ENCODE results near the gene CHMP5.
A peak's percentile ranks its signal among the peaks of the same experiment; 100 is the strongest.
"Not testable (repeated sequence)": the region's sequence is repeated elsewhere in the genome, so short reads cannot be mapped to it uniquely, and the experiment has no call there.

CHMP5 gene

GRCh38 chr9:33317136-33317535 is 52.3 kb downstream of the CHMP5 start:
- not testable (repeated sequence) for H2AFZ ChIP-seq (ENCODE audit: low read length, unreplicated experiment); H3K4me3 ChIP-seq (ENCODE audit: low read depth, low read length); H3K79me2 ChIP-seq (ENCODE audit: control insufficient read depth, insufficient read depth, low read length, unreplicated experiment); H3K27ac ChIP-seq (ENCODE audit: low read depth, low read length); H3K27me3 ChIP-seq (ENCODE audit: insufficient read depth, low read length)
- H3K4me1 ChIP-seq (ENCODE audit: control insufficient read depth, insufficient read depth, low read length, unreplicated experiment) = peaks cover 33% of the 10 kb centered on the region
- H3K36me3 ChIP-seq (ENCODE audit: insufficient read depth, low read length) = peaks cover 29% of the 10 kb centered on the region

GRCh38 chr9:33318225-33318624 is 53.4 kb downstream of the CHMP5 start:
- H3K27ac ChIP-seq (ENCODE audit: low read depth, low read length) = peak overlapping the region; percentile 99
- H3K4me3 ChIP-seq (ENCODE audit: low read depth, low read length) = no peak overlapping the region
- peaks cover 31% of the 10 kb centered on the region for H3K36me3 ChIP-seq (ENCODE audit: insufficient read depth, low read length)

GRCh38 chr9:33318781-33319180 is 53.9 kb downstream of the CHMP5 start:
- Histone ChIP-seq H3K4me1 (ENCODE audit: control insufficient read depth, insufficient read depth, low read length, unreplicated experiment) (peaks cover 38% of the 10 kb centered on the region), H3K79me2 (ENCODE audit: control insufficient read depth, insufficient read depth, low read length, unreplicated experiment) (no peaks in the 10 kb centered on the region), H3K27ac (ENCODE audit: low read depth, low read length) (peak overlapping the region; percentile 99), H3K4me3 (ENCODE audit: low read depth, low read length) (no peak overlapping the region), H3K36me3 (ENCODE audit: insufficient read depth, low read length) (peaks cover 26% of the 10 kb centered on the region), H3K27me3 (ENCODE audit: insufficient read depth, low read length) (no peaks in the 10 kb centered on the region), H2AFZ (ENCODE audit: low read length, unreplicated experiment) (no peak overlapping the region)

More at GRCh38 chr9:33318225-33318624, 53.4 kb downstream of the CHMP5 start:
- no peak overlapping the region for H2AFZ ChIP-seq (ENCODE audit: low read length, unreplicated experiment)
- H3K4me1 ChIP-seq (ENCODE audit: control insufficient read depth, insufficient read depth, low read length, unreplicated experiment) = peaks cover 38% of the 10 kb centered on the region
- no peaks in the 10 kb centered on the region for H3K79me2 ChIP-seq (ENCODE audit: control insufficient read depth, insufficient read depth, low read length, unreplicated experiment)
- no peaks in the 10 kb centered on the region for H3K27me3 ChIP-seq (ENCODE audit: insufficient read depth, low read length)

GRCh38 chr9:33320230-33320567 is 55.4 kb downstream of the CHMP5 start:
- no peaks in the 10 kb centered on the region for H3K27me3 ChIP-seq (ENCODE audit: insufficient read depth, low read length)
- H3K36me3 ChIP-seq (ENCODE audit: insufficient read depth, low read length) = peaks cover 26% of the 10 kb centered on the region
- no peak overlapping the region for H2AFZ ChIP-seq (ENCODE audit: low read length, unreplicated experiment)
- peak overlapping the region; percentile 99 for H3K27ac ChIP-seq (ENCODE audit: low read depth, low read length)
- H3K4me1 ChIP-seq (ENCODE audit: control insufficient read depth, insufficient read depth, low read length, unreplicated experiment) = peaks cover 38% of the 10 kb centered on the region
- no peaks in the 10 kb centered on the region for H3K79me2 ChIP-seq (ENCODE audit: control insufficient read depth, insufficient read depth, low read length, unreplicated experiment)
- H3K4me3 ChIP-seq (ENCODE audit: low read depth, low read length) = 0 out of 2 replicates have a peak overlapping the region, but pooled peaks have one; percentile 19

GRCh38 chr9:33320568-33321261 is 55.9 kb downstream of the CHMP5 start:
- peaks cover 38% of the 10 kb centered on the region for H3K4me1 ChIP-seq (ENCODE audit: control insufficient read depth, insufficient read depth, low read length, unreplicated experiment)
- peak overlapping the region; percentile 47 for H3K4me3 ChIP-seq (ENCODE audit: low read depth, low read length)
- H3K79me2 ChIP-seq (ENCODE audit: control insufficient read depth, insufficient read depth, low read length, unreplicated experiment) = no peaks in the 10 kb centered on the region
- no peaks in the 10 kb centered on the region for H3K27me3 ChIP-seq (ENCODE audit: insufficient read depth, low read length)
- peaks cover 26% of the 10 kb centered on the region for H3K36me3 ChIP-seq (ENCODE audit: insufficient read depth, low read length)
- peak overlapping the region; percentile 99 for H3K27ac ChIP-seq (ENCODE audit: low read depth, low read length)
- no peak overlapping the region for H2AFZ ChIP-seq (ENCODE audit: low read length, unreplicated experiment)

- peaks cover 25% of the 10 kb centered on the region for H3K36me3 ChIP-seq (ENCODE audit: insufficient read depth, low read length)
Observed at GRCh38 chr9:33329117-33329563, 64.3 kb downstream of the CHMP5 start.

GRCh38 chr9:33329979-33330378 is 65.1 kb downstream of the CHMP5 start:
- peaks cover 30% of the 10 kb centered on the region for H3K36me3 ChIP-seq (ENCODE audit: insufficient read depth, low read length)
- peaks cover 2% of the 10 kb centered on the region for H3K79me2 ChIP-seq (ENCODE audit: control insufficient read depth, insufficient read depth, low read length, unreplicated experiment)
- H3K27ac ChIP-seq (ENCODE audit: low read depth, low read length) = peak overlapping the region; percentile 94
- H2AFZ ChIP-seq (ENCODE audit: low read length, unreplicated experiment) = no peak overlapping the region
- H3K4me1 ChIP-seq (ENCODE audit: control insufficient read depth, insufficient read depth, low read length, unreplicated experiment) = peaks cover 57% of the 10 kb centered on the region
- H3K27me3 ChIP-seq (ENCODE audit: insufficient read depth, low read length) = no peaks in the 10 kb centered on the region
- 0 out of 2 replicates have a peak overlapping the region, but pooled peaks have one; percentile 24 for H3K4me3 ChIP-seq (ENCODE audit: low read depth, low read length)

More at GRCh38 chr9:33329117-33329563, 64.3 kb downstream of the CHMP5 start:
- peaks cover 2% of the 10 kb centered on the region for H3K79me2 ChIP-seq (ENCODE audit: control insufficient read depth, insufficient read depth, low read length, unreplicated experiment)
- H3K27ac ChIP-seq (ENCODE audit: low read depth, low read length) = peak overlapping the region; percentile 94
- H3K27me3 ChIP-seq (ENCODE audit: insufficient read depth, low read length) = no peaks in the 10 kb centered on the region
- peak overlapping the region; percentile 8; the same call in 1 of the 2 replicates for H3K4me3 ChIP-seq (ENCODE audit: low read depth, low read length)
- H2AFZ ChIP-seq (ENCODE audit: low read length, unreplicated experiment) = no peak overlapping the region
- peaks cover 57% of the 10 kb centered on the region for H3K4me1 ChIP-seq (ENCODE audit: control insufficient read depth, insufficient read depth, low read length, unreplicated experiment)

GRCh38 chr9:33331377-33331891 is 66.6 kb downstream of the CHMP5 start:
- Histone ChIP-seq H3K79me2 (ENCODE audit: control insufficient read depth, insufficient read depth, low read length, unreplicated experiment) (peaks cover 2% of the 10 kb centered on the region), H3K36me3 (ENCODE audit: insufficient read depth, low read length) (peaks cover 37% of the 10 kb centered on the region), H2AFZ (ENCODE audit: low read length, unreplicated experiment) (no peak overlapping the region), H3K4me1 (ENCODE audit: control insufficient read depth, insufficient read depth, low read length, unreplicated experiment) (peaks cover 57% of the 10 kb centered on the region), H3K27ac (ENCODE audit: low read depth, low read length) (peak overlapping the region; percentile 94), H3K27me3 (ENCODE audit: insufficient read depth, low read length) (no peaks in the 10 kb centered on the region), H3K4me3 (ENCODE audit: low read depth, low read length) (no peak overlapping the region)
